Right lobe of liver (tissue), 4 donors: ENCODE results near the gene RPTOR.

Experiments
- POLR2A ChIP-seq: fragments of 450-650 bp; IDR thresholded peaks from one replicate; pipeline ENCODE4 v1.6.1; 2017; ENCODE audit warnings: antibody characterized with exemption, mild to moderate bottlenecking
- TF ChIP-seq, protein P1 (sequence below), 4 donors: fragments of 200-600 bp in 3 of 4; fragments of 450-650 bp in 1 of 4; IDR thresholded peaks; one replicate each; pipeline versions ENCODE4 v1.5.1 to v1.8.0; 2016 to 2022; ENCODE audit warnings: antibody characterized with exemption in 4 of 4, mild to moderate bottlenecking in 2 of 4
- donor health status: DM: no; HTN: no; CAD: no.
- donor health status: DM: no; HTN: no; CAD: no.
- donor health status: DM: no; HTN: yes; CAD: no.

DNA sequence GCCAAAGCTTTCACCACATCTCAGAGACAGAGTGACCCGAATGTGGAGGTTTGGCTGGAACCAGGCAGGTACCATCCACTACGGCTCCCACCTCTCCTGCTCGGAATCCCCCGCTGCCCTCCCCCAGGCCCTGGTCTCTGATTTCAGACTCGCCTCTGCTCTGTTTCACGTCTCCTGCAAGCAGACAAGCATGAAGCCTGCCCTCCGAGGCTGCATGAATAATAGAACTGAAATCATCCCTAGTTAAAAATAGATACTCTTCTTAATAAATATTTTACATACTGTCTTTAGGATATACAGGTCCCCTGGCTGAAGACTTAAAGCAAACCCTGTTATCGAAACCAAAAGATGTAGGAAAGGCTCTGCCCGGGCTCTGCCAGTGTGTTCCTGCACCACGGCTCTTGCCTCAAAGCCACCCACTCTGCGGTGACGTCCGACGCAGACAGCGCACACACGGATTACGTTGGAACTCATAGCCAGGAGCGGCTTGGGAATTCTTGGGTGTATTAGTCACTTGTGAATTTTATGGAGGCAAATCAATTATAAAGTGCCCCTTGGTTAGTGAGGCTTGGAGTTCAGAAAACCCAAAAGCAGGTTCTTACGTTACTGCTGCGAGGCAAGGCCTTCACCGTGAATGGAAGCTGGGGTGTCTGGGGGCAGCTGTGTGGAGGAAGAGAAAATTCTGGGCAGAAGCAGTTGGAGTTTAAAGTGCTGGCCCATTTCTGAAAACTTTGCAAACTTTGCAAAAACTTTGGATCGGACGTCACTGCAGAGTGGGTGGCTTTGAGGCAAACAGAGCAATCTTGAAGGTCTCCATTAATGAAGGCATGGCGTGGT is 42.7 kb upstream of the RPTOR start:
- TF ChIP-seq, protein P1, sequence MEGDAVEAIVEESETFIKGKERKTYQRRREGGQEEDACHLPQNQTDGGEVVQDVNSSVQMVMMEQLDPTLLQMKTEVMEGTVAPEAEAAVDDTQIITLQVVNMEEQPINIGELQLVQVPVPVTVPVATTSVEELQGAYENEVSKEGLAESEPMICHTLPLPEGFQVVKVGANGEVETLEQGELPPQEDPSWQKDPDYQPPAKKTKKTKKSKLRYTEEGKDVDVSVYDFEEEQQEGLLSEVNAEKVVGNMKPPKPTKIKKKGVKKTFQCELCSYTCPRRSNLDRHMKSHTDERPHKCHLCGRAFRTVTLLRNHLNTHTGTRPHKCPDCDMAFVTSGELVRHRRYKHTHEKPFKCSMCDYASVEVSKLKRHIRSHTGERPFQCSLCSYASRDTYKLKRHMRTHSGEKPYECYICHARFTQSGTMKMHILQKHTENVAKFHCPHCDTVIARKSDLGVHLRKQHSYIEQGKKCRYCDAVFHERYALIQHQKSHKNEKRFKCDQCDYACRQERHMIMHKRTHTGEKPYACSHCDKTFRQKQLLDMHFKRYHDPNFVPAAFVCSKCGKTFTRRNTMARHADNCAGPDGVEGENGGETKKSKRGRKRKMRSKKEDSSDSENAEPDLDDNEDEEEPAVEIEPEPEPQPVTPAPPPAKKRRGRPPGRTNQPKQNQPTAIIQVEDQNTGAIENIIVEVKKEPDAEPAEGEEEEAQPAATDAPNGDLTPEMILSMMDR (IDR thresholded peaks at IDR 0.05), result no peak
- no peak for TF ChIP-seq POLR2A
